ENCODE data around the gene DOHH. TPM values are rescaled to one million over a fixed set of nuclear protein-coding genes. Genes with fewer than 3 reads are reported as not detected.

The DOHH gene
- total RNA-seq, 1 donor, result 1.4 TPM

DNA sequence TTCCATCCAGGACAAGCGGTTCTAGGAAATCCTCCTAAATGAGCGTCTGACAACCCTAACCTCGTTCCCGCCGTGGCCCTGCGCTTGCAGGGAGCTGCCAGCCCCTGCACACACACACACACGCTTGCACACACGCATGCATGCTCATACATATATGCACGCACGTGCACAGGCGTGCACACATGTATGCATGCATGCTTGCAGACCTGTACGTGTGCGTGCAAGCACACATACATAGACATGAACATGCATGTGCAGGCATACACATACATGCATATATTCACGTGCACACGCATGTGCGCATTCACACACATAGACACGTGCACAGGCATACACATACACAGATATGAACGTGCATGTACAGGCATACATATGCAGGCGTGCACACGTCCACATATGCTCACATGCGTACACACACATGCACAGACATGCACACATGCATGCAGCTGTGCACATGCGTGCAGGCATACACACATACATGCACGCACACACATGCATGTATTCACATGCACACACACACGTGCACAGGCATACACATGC, 55.7 kb downstream of the DOHH start:
- Histone ChIP-seq H3K27me3 (ENCODE audit: insufficient read depth, low read length) (no peaks in the 10 kb centered on the region), H3K9me3 (ENCODE audit: low read depth, low read length) (no peaks in the 10 kb centered on the region), H3K4me3 (ENCODE audit: low read length) (no peak overlapping the region), H3K4me1 (ENCODE audit: insufficient read depth, low read length) (no peaks in the 10 kb centered on the region)

GRCh38 chr19:3443840-3444694, 56.4 kb downstream of the DOHH start:
- no peaks in the 10 kb centered on the region for H3K27me3 ChIP-seq (ENCODE audit: insufficient read depth, low read length)
- no peak overlapping the region for H3K4me3 ChIP-seq (ENCODE audit: low read length)
- no peaks in the 10 kb centered on the region for H3K4me1 ChIP-seq (ENCODE audit: insufficient read depth, low read length)
- no peaks in the 10 kb centered on the region for H3K9me3 ChIP-seq (ENCODE audit: low read depth, low read length)

- Histone ChIP-seq H3K9me3 (ENCODE audit: low read depth, low read length) (no peaks in the 10 kb centered on the region), H3K4me1 (ENCODE audit: insufficient read depth, low read length) (no peaks in the 10 kb centered on the region), H3K27me3 (ENCODE audit: insufficient read depth, low read length) (no peaks in the 10 kb centered on the region), H3K4me3 (ENCODE audit: low read length) (no peak overlapping the region)
Measured at GRCh38 chr19:3442487-3443071, 57.9 kb downstream of the DOHH start.

- no peak overlapping the region for H3K4me3 ChIP-seq (ENCODE audit: low read length)
- H3K9me3 ChIP-seq (ENCODE audit: low read depth, low read length), result no peaks in the 10 kb centered on the region
Measured at GRCh38 chr19:3441986-3442329, 58.5 kb downstream of the DOHH start.

GRCh38 chr19:3441089-3441985, 59.1 kb downstream of the DOHH start:
- H3K27me3 ChIP-seq (ENCODE audit: insufficient read depth, low read length), result no peaks in the 10 kb centered on the region
- no peak overlapping the region for H3K4me3 ChIP-seq (ENCODE audit: low read length)
- no peaks in the 10 kb centered on the region for H3K4me1 ChIP-seq (ENCODE audit: insufficient read depth, low read length)
- H3K9me3 ChIP-seq (ENCODE audit: low read depth, low read length), result no peaks in the 10 kb centered on the region

More at GRCh38 chr19:3441986-3442329, 58.5 kb downstream of the DOHH start:
- Histone ChIP-seq H3K4me1 (ENCODE audit: insufficient read depth, low read length) (no peaks in the 10 kb centered on the region), H3K27me3 (ENCODE audit: insufficient read depth, low read length) (no peaks in the 10 kb centered on the region)

Other genes with a start within 250 kb of the DOHH start
- gene NFIC, start 134.1 kb downstream of the DOHH start, total RNA-seq, result 17.3 TPM
- not detected for gene SMIM24, start 20.1 kb downstream of the DOHH start, total RNA-seq
- gene SMIM44, start 17.2 kb downstream of the DOHH start, total RNA-seq, result not detected
- gene FZR1, start 5.6 kb upstream of the DOHH start, total RNA-seq, result 50.7 TPM
- 0.84 TPM for gene TEKTIP1, start 38.5 kb upstream of the DOHH start, total RNA-seq
- gene MFSD12, start 56.9 kb upstream of the DOHH start, total RNA-seq, result 37.8 TPM
- gene HMG20B, start 72.3 kb upstream of the DOHH start, total RNA-seq, result 34.7 TPM
- gene GIPC3, start 84.8 kb upstream of the DOHH start, total RNA-seq, result 0.21 TPM
- 1.8 TPM for gene TBXA2R, start 106.2 kb upstream of the DOHH start, total RNA-seq
- 12.2 TPM for gene CACTIN, start 126.1 kb upstream of the DOHH start, total RNA-seq
- gene PIP5K1C, start 199.8 kb upstream of the DOHH start, total RNA-seq, result 8.4 TPM
- gene TJP3, start 207.7 kb upstream of the DOHH start, total RNA-seq, result 5.7 TPM

All from mononuclear cell (primary cell).